Endodermal cell (in vitro differentiated cells): Measurements from ENCODE around the gene C2CD3. TPM values are rescaled to one million over a fixed set of nuclear protein-coding genes. Genes with fewer than 3 reads are reported as not detected.

ENCODE experiments used
- DNase-seq: peaks from one replicate; pipeline ENCODE4 v3.0.0-alpha.2; 2017
- H3K27ac ChIP-seq: 2 replicates; pipeline ENCODE4 v1.5.1; 2013; ENCODE audit warnings: mild to moderate bottlenecking, low read depth, low read length, moderate library complexity
- H3K27me3 ChIP-seq: 2 replicates; pipeline ENCODE4 v1.6.1; 2013; ENCODE audit warnings: mild to moderate bottlenecking, low read length, moderate library complexity; ENCODE audit not compliant: insufficient read depth, control insufficient read depth, poor library complexity, severe bottlenecking
- H3K36me3 ChIP-seq: 2 replicates; pipeline ENCODE4 v1.7.0; 2013; ENCODE audit warnings: mild to moderate bottlenecking, low read length, moderate library complexity; ENCODE audit not compliant: control insufficient read depth, insufficient read depth
- H3K4me1 ChIP-seq: one replicate; pipeline ENCODE4 v1.7.0; 2013; ENCODE audit warnings: low read length; ENCODE audit not compliant: control insufficient read depth, insufficient read depth
- H3K4me3 ChIP-seq: 2 replicates; pipeline ENCODE4 v1.5.1; 2013; ENCODE audit warnings: mild to moderate bottlenecking, low read length, moderate library complexity
- H3K9ac ChIP-seq: 2 replicates; pipeline ENCODE4 v1.6.1; 2013; ENCODE audit warnings: mild to moderate bottlenecking, low read length, moderate library complexity; ENCODE audit not compliant: poor library complexity, severe bottlenecking; ENCODE audit errors: extremely low read depth
- H3K9me3 ChIP-seq: 2 replicates; pipeline ENCODE4 v1.6.1; 2013; ENCODE audit warnings: mild to moderate bottlenecking, low read length, moderate library complexity; ENCODE audit not compliant: control insufficient read depth
- H3K27ac Mint-ChIP-seq: 2 replicates; pipeline ENCODE4 v1.8.0; 2020; ENCODE audit warnings: mixed read lengths
- H3K27me3 Mint-ChIP-seq: 2 replicates; pipeline ENCODE4 v1.8.0; 2021; ENCODE audit warnings: mild to moderate bottlenecking, mixed read lengths; ENCODE audit not compliant: insufficient read depth
- H3K36me3 Mint-ChIP-seq: 2 replicates; pipeline ENCODE4 v1.8.0; 2020; ENCODE audit warnings: low read depth, mixed read lengths
- H3K4me1 Mint-ChIP-seq: 2 replicates; pipeline ENCODE4 v1.8.0; 2020; ENCODE audit warnings: mixed read lengths
- H3K4me3 Mint-ChIP-seq: 2 replicates; pipeline ENCODE4 v1.8.0; 2020; ENCODE audit warnings: mild to moderate bottlenecking, moderate library complexity, mixed read lengths
- H3K9me3 Mint-ChIP-seq: 2 replicates; pipeline ENCODE4 v1.8.0; 2020; ENCODE audit warnings: mild to moderate bottlenecking, mixed read lengths
- CTCF ChIP-seq: fragments of 200-600 bp; sonication (generic); conservative IDR thresholded peaks from 2 replicates; pipeline ENCODE4 v1.5.0; 2021; ENCODE audit warnings: antibody characterized with exemption, mild to moderate bottlenecking
- WGBS, 2 experiments: methylation state at CpG; one replicate each; pipeline versions ENCODE4 v1.1.5 to v1.1.7; 2013; ENCODE audit warnings: missing lambda C conversion rate in 2 of 2, mixed read lengths in 1 of 2; ENCODE audit not compliant: insufficient coverage in 1 of 2, insufficient read length in 1 of 2; 5-methylcytosine and 5-hydroxymethylcytosine counted together
- total RNA-seq, 2 donors: library from RNA; stranded (reverse); fragmentation: NEBNext Ultra II Directional in 1 of 2; extraction: Animal tissue kit (Norgen Biotek cat#: 25700) in 1 of 2; gene quantifications; 2 replicates in 1 of 2; 3 replicates in 1 of 2; pipeline ENCODE4 v1.2.1, GENCODE V29; 2021

Gene C2CD3
- total RNA-seq, 2 donors from 2014 or later, result 31.0 to 34.2 TPM

GRCh38 chr11:74081428-74081827 is 89.4 kb downstream of the C2CD3 start:
- 87% methylated on average over 1 of the region's 1 CpG; no CpG with 5 or more reads in 1 of the 2 experiments for WGBS, 2 experiments
- H3K27ac Mint-ChIP-seq, result no peak overlapping the region
- Histone ChIP-seq H3K27me3 (no peaks in the 10 kb centered on the region), H3K4me1 (no peaks in the 10 kb centered on the region), H3K27ac (no peak overlapping the region), H3K4me3 (no peak overlapping the region), H3K36me3 (peaks cover 21% of the 10 kb centered on the region), H3K9ac (no peak overlapping the region), H3K9me3 (no peaks in the 10 kb centered on the region)
- H3K4me1 Mint-ChIP-seq, result no peaks in the 10 kb centered on the region
- H3K9me3 Mint-ChIP-seq, result peaks cover 8% of the 10 kb centered on the region
- no peaks in the 10 kb centered on the region for H3K27me3 Mint-ChIP-seq
- peaks cover 45% of the 10 kb centered on the region for H3K36me3 Mint-ChIP-seq
- H3K4me3 Mint-ChIP-seq, result no peak overlapping the region
- no peak for DNase-seq
- TF ChIP-seq CTCF, result no peak

- TF ChIP-seq CTCF, result no peak
- Mint-ChIP-seq H3K36me3 (peaks cover 32% of the 10 kb centered on the region), H3K4me3 (no peak overlapping the region), H3K27me3 (no peaks in the 10 kb centered on the region), H3K4me1 (no peaks in the 10 kb centered on the region), H3K27ac (no peak overlapping the region), H3K9me3 (no peaks in the 10 kb centered on the region)
- H3K36me3 ChIP-seq, result peaks cover 24% of the 10 kb centered on the region
- no peak overlapping the region for H3K4me3 ChIP-seq
- H3K4me1 ChIP-seq, result no peaks in the 10 kb centered on the region
- H3K27me3 ChIP-seq, result no peaks in the 10 kb centered on the region
- no peak for DNase-seq
- no peaks in the 10 kb centered on the region for H3K9me3 ChIP-seq
- no peak overlapping the region for H3K9ac ChIP-seq
- no peak overlapping the region for H3K27ac ChIP-seq
- WGBS, 2 experiments, result 94 to 97% methylated on average over 3 of the region's 3 CpGs
Observed at GRCh38 chr11:74077193-74077592, 93.6 kb downstream of the C2CD3 start.

- Histone ChIP-seq H3K27ac (no peak overlapping the region), H3K36me3 (peaks cover 15% of the 10 kb centered on the region), H3K9me3 (no peaks in the 10 kb centered on the region), H3K4me3 (no peak overlapping the region), H3K9ac (no peak overlapping the region), H3K4me1 (no peaks in the 10 kb centered on the region), H3K27me3 (no peaks in the 10 kb centered on the region)
- WGBS, 2 experiments, result 79% methylated on average over 1 of the region's 1 CpG; no CpG with 5 or more reads in 1 of the 2 experiments
- no peak overlapping the region for H3K27ac Mint-ChIP-seq
- H3K4me1 Mint-ChIP-seq, result no peaks in the 10 kb centered on the region
- no peak for TF ChIP-seq CTCF
- H3K9me3 Mint-ChIP-seq, result no peaks in the 10 kb centered on the region
- no peak overlapping the region for H3K4me3 Mint-ChIP-seq
- peaks cover 24% of the 10 kb centered on the region for H3K36me3 Mint-ChIP-seq
- no peaks in the 10 kb centered on the region for H3K27me3 Mint-ChIP-seq
- no peak for DNase-seq
Observed at GRCh38 chr11:74072721-74073120, 98.1 kb downstream of the C2CD3 start.
